Liver (tissue), 3 donors: ENCODE results near the gene MORC4.

ENCODE experiments used
- GABPA ChIP-seq, 2 donors: IDR thresholded peaks in 1 of 2; conservative IDR thresholded peaks in 1 of 2; 2 replicates each; pipeline ENCODE4 v1.6.1; 2016; ENCODE audit warnings: antibody characterized with exemption in 2 of 2, mild to moderate bottlenecking in 1 of 2, moderate library complexity in 1 of 2
- JUND ChIP-seq, 2 donors: IDR thresholded peaks; 2 replicates each; pipeline ENCODE4 v1.6.1; 2016; ENCODE audit warnings: antibody characterized with exemption in 2 of 2
- RAD21 ChIP-seq, 2 donors: IDR thresholded peaks; 2 replicates each; pipeline ENCODE4 v1.6.1; 2016; ENCODE audit warnings: antibody characterized with exemption in 2 of 2, mild to moderate bottlenecking in 2 of 2
- RXRA ChIP-seq, 2 donors: IDR thresholded peaks; 2 replicates each; pipeline ENCODE4 v1.6.1; 2017 to 2018; ENCODE audit warnings: antibody characterized with exemption in 2 of 2, mild to moderate bottlenecking in 1 of 2
- TAF1 ChIP-seq: conservative IDR thresholded peaks from 2 replicates; pipeline ENCODE4 v1.6.1; 2016; ENCODE audit warnings: antibody characterized with exemption, mild to moderate bottlenecking
- TF ChIP-seq, protein P1 (sequence below): fragments of 150-350 bp; IDR thresholded peaks from 2 replicates; pipeline ENCODE4 v1.5.1; 2017; ENCODE audit warnings: improper control_type of control experiment, low read depth, low read length; ENCODE audit not compliant: missing input control
- TF ChIP-seq, protein P2 (sequence below): IDR thresholded peaks from 2 replicates; pipeline ENCODE4 v1.6.1; 2016; ENCODE audit warnings: antibody characterized with exemption
- TF ChIP-seq, protein P3 (sequence below): IDR thresholded peaks from 2 replicates; pipeline ENCODE4 v1.6.1; 2016; ENCODE audit warnings: antibody characterized with exemption, mild to moderate bottlenecking
- TF ChIP-seq, protein P4 (sequence below): IDR thresholded peaks from 2 replicates; pipeline ENCODE4 v1.6.1; 2016; ENCODE audit warnings: antibody characterized with exemption
- donor health status: healthy.
- donor health status: healthy.

DNA sequence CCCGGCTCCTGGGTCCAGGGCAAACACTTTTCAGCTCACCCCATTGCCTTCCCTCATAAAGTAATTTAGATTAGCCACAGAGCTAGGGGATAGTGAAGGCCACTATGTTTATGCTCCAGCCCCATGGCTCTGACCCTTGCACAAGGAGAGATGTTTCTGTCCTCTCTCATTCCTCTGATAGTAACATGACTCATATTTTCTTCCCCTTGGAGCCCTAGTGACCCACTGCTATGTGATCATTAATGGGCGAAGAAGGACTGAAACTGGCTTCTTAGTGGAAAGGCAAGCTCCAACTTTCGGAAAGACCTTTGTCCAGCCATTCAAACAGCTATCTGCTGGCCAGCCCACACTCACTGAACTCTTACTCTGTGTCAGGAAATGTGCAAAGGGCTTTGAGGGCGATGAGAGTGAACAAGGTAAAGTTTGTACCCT, 67.5 kb downstream of the MORC4 start:
- TF ChIP-seq TAF1, result peak; percentile 29
- TF ChIP-seq, protein P1, sequence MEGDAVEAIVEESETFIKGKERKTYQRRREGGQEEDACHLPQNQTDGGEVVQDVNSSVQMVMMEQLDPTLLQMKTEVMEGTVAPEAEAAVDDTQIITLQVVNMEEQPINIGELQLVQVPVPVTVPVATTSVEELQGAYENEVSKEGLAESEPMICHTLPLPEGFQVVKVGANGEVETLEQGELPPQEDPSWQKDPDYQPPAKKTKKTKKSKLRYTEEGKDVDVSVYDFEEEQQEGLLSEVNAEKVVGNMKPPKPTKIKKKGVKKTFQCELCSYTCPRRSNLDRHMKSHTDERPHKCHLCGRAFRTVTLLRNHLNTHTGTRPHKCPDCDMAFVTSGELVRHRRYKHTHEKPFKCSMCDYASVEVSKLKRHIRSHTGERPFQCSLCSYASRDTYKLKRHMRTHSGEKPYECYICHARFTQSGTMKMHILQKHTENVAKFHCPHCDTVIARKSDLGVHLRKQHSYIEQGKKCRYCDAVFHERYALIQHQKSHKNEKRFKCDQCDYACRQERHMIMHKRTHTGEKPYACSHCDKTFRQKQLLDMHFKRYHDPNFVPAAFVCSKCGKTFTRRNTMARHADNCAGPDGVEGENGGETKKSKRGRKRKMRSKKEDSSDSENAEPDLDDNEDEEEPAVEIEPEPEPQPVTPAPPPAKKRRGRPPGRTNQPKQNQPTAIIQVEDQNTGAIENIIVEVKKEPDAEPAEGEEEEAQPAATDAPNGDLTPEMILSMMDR, result no peak
- TF ChIP-seq, protein P2, sequence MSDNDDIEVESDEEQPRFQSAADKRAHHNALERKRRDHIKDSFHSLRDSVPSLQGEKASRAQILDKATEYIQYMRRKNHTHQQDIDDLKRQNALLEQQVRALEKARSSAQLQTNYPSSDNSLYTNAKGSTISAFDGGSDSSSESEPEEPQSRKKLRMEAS, result peak; percentile 37
- peak; percentile 76 to 81 for TF ChIP-seq RXRA (IDR thresholded peaks at IDR 0.05)
- peak in 1 of 2 donors; percentile 36 for TF ChIP-seq RAD21 (IDR thresholded peaks at IDR 0.05)
- no peak for TF ChIP-seq GABPA (IDR thresholded peaks at IDR 0.05 in 1 of 2, conservative IDR thresholded peaks at IDR 0.05 in 1 of 2)
- TF ChIP-seq, protein P3, sequence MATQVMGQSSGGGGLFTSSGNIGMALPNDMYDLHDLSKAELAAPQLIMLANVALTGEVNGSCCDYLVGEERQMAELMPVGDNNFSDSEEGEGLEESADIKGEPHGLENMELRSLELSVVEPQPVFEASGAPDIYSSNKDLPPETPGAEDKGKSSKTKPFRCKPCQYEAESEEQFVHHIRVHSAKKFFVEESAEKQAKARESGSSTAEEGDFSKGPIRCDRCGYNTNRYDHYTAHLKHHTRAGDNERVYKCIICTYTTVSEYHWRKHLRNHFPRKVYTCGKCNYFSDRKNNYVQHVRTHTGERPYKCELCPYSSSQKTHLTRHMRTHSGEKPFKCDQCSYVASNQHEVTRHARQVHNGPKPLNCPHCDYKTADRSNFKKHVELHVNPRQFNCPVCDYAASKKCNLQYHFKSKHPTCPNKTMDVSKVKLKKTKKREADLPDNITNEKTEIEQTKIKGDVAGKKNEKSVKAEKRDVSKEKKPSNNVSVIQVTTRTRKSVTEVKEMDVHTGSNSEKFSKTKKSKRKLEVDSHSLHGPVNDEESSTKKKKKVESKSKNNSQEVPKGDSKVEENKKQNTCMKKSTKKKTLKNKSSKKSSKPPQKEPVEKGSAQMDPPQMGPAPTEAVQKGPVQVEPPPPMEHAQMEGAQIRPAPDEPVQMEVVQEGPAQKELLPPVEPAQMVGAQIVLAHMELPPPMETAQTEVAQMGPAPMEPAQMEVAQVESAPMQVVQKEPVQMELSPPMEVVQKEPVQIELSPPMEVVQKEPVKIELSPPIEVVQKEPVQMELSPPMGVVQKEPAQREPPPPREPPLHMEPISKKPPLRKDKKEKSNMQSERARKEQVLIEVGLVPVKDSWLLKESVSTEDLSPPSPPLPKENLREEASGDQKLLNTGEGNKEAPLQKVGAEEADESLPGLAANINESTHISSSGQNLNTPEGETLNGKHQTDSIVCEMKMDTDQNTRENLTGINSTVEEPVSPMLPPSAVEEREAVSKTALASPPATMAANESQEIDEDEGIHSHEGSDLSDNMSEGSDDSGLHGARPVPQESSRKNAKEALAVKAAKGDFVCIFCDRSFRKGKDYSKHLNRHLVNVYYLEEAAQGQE, result peak; percentile 33
- TF ChIP-seq, protein P4, sequence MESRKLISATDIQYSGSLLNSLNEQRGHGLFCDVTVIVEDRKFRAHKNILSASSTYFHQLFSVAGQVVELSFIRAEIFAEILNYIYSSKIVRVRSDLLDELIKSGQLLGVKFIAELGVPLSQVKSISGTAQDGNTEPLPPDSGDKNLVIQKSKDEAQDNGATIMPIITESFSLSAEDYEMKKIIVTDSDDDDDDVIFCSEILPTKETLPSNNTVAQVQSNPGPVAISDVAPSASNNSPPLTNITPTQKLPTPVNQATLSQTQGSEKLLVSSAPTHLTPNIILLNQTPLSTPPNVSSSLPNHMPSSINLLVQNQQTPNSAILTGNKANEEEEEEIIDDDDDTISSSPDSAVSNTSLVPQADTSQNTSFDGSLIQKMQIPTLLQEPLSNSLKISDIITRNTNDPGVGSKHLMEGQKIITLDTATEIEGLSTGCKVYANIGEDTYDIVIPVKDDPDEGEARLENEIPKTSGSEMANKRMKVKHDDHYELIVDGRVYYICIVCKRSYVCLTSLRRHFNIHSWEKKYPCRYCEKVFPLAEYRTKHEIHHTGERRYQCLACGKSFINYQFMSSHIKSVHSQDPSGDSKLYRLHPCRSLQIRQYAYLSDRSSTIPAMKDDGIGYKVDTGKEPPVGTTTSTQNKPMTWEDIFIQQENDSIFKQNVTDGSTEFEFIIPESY, result no peak
- peak; percentile 62 to 72 for TF ChIP-seq JUND (IDR thresholded peaks at IDR 0.05)
